Measurements from ENCODE around the gene MRO.
"Not testable (repeated sequence)": the region's sequence is repeated elsewhere in the genome, so short reads cannot be mapped to it uniquely, and the experiment has no call there.

MRO gene

GRCh38 chr18:50819728-50820378 is at the start of gene MRO:
MRO (minus strand) TSS chr18:50820016; CDS start chr18:50809400, 10,616 bp downstream.
- peak; percentile 91 for DNase-seq

DNA sequence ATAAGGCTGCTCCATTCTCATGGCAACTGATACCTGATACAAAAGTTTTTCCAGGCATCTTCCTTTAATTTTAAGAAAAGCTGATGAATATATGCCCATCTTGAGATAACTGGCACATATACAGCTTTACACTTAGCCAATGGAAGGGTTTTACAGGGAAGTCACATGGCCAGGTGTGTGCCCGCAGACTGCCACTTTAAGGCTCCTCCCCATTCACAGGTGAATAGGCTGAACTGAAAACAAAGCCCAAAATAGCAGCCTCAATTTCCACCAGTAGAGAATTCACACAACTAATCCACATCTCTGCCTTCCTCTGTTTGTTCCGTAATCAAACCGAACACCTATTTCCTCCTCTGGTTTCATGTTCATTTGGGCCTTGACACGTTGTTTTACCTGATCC is 49.3 kb upstream of the MRO start:
- no peak for DNase-seq

DNA sequence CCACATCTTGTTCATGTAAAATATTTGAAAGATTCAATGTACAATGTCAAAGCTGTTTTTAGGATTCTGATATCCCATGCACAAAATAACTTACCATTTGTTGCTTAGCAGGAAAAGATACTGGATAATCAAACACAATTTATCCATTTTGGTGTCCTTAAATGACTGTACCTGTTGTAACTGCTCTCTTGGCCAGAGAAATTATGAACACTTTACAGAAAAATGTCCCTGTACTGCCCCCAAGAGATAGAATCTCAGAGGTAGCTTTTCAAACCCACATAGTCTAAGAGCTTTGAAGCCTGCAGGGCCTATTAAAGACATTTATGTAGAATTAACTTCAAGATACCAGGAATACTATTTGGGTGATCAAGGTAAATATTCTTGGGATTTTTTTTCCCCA is 46.9 kb upstream of the MRO start:
- DNase-seq = peak; percentile 31

DNA sequence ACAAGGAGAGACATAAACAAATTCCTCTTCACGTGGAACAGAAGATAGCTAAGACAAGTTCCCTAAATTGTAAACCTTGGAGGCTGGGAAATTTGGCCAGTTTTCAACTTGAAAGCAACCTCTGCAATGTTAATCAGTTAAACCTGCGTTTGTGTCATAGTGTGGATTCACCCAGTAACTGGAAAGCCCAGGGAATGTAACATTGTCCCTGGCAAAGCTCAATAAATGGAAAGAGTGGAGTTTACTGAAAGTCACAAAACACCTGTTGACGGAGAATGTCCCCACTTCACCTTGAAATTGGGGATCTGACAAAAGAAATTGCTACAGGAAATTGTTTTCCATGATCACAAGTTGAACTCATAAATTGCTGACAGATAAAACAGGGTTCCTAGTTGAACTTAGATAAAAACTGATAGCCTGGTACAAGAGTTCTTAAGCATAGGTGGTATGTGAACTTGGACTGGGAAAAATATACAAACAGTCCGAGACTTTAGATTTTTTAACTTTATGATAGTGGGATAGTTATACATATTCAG is 44.1 kb upstream of the MRO start:
- no peak for DNase-seq

DNA sequence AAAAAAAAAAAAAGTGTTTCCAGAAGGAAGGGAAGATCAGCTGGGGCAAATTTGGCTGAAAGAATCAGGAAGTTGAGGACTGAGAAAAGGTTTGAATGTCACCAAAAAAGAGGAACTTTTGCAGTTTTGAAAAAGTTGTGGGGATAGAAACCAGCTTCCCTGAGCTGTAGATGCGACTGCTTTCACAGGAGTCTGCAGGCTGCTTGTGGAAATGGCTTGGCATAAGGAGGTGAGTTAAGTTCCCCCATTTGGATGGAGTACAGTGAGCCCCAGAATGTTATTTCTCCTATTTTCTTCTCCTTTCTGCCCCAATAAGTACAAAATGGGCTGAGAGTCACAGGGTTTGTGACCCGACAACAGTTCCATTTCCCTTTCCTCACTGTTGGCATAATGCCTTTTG is 42.6 kb upstream of the MRO start:
- DNase-seq = no peak

DNA sequence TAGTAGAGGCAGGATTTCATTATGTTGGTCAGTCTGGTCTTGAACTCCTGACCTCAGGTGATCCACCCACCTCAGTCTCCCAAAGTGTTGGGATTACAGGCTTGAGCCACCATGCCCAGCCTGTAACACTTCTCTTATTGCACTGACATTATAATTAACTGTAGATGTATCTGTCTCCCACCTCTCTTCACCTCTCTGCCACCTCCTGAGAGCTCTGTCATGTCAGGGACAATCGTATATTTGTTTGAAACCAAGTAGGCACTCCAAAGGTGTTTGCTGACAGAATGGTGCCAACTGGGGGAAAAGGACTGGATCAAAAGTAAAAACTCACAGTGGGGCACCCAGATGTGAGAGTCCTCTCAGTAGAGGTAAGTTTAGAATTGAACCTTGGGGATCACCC is 41.8 kb upstream of the MRO start:
- DNase-seq = no peak

- DNase-seq = no peak
These were observed 40.2 kb upstream of the MRO start for GRCh38 chr18:50859793-50860555.

GRCh38 chr18:50857694-50858093 is 37.9 kb upstream of the MRO start:
- DNase-seq = no peak

GRCh38 chr18:50857166-50857565 is 37.4 kb upstream of the MRO start:
- DNase-seq = not testable (repeated sequence)

- DNase-seq = no peak
These were observed 36.4 kb upstream of the MRO start for GRCh38 chr18:50855976-50856757.

GRCh38 chr18:50853863-50854271 is 34.1 kb upstream of the MRO start:
- DNase-seq = no peak

DNA sequence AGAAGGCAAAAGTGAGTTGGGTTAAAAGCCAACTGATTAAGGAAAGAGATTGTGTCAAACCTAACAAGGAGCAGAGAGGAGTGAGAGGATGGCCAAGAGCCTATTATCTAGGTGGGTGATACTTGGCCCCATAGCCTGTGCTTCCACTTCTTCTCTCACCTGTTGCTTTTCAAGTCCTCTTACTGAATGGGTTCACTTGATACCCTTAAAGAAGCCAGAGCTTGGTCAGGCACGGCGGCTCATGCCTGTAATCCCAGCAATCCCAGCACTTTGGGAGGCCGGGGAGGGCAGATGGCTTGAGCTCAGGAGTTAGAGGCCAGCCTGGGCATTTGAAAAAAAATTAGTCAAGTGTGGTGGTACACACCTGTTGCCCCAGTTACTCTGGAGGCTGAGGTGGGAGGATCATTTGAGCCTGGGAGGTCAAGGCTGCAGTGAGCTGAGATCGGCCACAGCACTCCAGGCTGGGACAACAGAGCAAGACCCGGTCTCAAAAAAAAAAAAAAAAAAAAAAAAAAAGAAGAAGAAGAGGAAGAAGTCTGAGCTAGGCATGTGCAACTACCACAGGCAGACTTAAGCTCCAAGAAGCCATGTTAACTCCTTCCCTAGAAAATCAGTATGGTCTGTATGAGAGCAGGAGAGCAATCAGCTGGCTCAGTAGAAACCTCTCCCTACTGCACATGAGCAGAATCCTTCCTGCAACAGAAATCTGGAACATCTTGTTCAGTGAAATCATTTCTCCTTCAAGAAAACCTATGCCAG is 30.7 kb upstream of the MRO start:
- no peak for DNase-seq

GRCh38 chr18:50849419-50849821 is 29.6 kb upstream of the MRO start:
- no peak for DNase-seq

DNA sequence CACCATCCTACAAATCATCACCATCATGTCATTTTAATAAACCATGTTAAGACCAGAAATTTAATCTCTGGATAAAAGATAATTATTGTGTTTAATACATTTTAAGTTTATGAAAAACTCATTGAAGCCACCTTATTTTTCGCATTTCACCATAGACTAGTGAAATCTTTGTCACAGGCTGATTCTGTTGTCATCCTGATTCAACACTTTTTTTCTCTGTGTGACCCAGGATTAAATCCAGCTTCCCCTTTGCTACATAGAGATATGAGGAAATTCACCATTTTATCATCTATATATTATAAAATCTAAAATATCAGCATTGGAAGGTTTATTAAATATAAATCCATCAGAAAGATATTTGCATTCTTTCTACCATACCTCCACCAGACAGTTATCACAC is 29.2 kb upstream of the MRO start:
- no peak for DNase-seq

DNA sequence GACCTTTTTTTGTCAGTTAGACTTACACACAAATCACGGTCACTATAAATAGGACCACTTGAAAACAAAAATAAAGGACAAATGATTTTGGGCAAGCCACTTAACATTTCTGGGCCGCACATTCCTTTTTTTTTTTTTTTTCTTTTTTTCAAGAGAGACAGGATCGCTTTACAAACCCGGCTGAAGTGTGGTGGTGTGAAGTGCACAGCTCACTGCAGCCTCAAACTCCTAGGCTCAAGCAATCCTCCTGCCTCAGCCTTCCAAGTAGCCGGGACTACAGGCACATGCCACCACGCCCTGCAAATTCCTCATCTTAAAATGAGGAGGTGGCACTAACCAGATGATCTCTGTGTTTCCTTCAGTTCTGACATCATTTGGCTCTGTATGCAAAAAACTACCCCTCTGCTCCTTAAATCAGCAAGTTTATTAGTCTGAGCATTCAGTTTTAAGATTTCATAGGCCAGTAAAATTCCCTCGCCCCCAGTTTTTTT is 28.3 kb upstream of the MRO start:
- no peak for DNase-seq

DNA sequence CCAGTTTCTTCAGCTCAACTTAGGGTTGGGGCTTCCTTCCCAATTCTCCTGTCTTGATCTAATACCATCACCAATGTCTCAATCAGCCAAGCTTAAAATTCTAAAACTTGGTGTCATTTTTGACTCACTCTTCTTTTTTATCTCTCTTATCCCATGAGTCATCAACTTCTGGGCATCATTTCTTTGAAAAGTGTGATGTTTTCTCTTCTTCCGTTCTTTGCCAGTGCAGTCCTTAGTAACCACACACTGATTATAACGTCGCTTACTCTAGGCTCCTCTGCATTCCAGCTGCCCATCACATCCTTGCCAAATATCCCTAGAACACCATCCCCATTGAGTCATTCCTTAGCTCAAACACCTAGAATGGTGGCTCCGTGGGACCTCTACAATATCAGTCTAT is 27.4 kb upstream of the MRO start:
- no peak for DNase-seq

GRCh38 chr18:50844960-50845359 is 25.1 kb upstream of the MRO start:
- no peak for DNase-seq

- DNase-seq = no peak
These were observed 24.7 kb upstream of the MRO start for GRCh38 chr18:50844554-50844953.

DNA sequence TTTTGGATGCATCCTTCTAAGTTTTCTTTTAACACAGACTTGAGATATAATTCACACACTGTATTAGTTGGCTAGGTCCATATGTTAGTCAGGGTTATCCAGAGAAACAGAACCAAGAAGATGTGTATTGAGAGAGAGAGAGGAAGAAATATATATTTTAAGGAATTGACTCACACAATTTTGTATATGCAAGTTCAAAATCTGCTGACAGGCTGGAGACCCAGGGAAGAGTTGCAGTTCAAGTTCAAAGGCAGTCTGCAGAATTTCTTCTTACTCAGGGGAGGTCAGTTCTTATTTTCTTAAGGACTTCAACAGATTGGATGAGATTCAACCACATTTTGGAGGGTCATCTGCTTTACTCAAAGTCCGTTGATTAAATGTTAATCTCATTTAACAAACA is 23.0 kb upstream of the MRO start:
- DNase-seq = no peak

GRCh38 chr18:50839996-50840395 is 20.2 kb upstream of the MRO start:
- no peak for DNase-seq

DNA sequence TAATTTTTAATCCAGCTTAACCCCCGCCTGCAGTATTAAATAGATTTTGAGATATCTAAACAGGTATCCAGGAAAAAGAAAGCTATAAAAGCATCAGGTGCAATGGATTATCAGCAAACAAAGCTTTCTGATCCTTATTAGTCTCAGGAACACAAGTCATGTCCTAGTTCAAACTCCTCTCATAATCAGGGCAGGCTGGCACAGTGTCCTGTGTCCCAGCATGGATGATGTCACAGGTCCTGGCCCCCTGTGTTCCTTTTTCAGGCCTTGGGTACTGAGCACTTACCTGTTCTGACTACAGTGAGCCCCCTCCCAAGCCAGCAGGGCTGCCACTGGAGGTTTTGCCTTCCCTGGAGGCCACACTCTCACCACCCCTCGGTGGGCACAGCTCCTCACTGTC is 19.5 kb upstream of the MRO start:
- DNase-seq = no peak

GRCh38 chr18:50836521-50836957 is 16.7 kb upstream of the MRO start:
- no peak for DNase-seq

GRCh38 chr18:50833496-50833895 is 13.7 kb upstream of the MRO start:
- DNase-seq = not testable (repeated sequence)

All from NCI-H1092 treated with DMSO at 0.1 percent for 48 hours (cell line).